Bone marrow (tissue), 2 donors: ENCODE results near the gene FOXI1.

Experiments
- DNase-seq, 2 donors: peaks; one replicate each; lab custom pipeline; 2025; lab: John Stamatoyannopoulos, UW

The FOXI1 gene

GRCh38 chr5:170150713-170151096, 45.0 kb downstream of the FOXI1 start:
- no peak for DNase-seq

- DNase-seq = no peak
These were observed 45.6 kb downstream of the FOXI1 start for GRCh38 chr5:170151097-170151831.

GRCh38 chr5:170152767-170153166, 47.1 kb downstream of the FOXI1 start:
- no peak for DNase-seq

GRCh38 chr5:170154297-170154696, 48.6 kb downstream of the FOXI1 start:
- no peak for DNase-seq

- DNase-seq = no peak
These were observed 49.0 kb downstream of the FOXI1 start for GRCh38 chr5:170154744-170155143.

DNA sequence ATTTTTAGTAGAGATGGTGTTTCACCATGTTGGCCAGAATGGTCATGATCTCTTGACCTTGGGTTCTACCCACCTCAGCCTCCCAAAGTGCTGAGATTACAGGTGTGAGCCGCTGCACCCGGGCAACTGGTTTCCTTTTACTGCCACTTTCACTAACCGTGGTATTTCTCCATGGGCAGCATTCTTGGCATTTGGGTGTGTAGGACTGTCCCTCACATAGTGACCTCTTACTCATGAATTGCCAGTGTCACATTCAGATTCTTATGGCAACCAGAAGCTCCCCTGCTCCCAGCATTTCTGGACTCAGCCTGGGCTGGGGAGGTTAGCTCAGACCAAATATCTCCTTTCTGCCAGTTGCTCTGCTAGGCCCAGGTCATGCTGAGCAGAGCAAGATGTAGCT, 50.1 kb downstream of the FOXI1 start:
- no peak for DNase-seq

DNA sequence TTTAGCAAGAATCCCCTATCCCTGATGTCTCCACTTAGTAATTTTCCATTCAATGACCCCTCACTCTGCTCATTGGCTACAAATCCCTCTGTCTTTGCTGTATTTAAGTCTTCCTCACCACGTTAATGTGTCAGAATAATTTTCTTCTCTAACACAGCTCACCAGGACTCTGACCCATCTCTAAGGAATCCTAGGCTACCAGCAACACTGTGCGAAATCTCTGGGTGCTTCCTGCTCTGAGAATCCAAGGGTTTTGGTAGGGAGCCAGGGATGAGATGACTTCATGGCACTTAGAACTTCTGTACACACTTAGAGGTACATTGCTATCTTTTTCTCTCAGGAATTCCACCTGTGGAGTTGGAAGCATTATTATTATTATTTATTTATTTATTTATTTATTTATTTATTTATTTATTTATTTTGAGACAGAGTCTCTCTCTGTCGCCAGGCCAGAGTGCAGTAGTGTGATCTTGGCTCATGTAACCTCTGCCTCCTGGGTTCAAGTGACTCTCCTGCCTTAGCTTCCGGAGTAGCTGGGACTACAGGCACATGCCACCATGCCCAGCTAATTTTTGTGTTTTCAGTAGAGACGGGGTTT, 53.5 kb downstream of the FOXI1 start:
- DNase-seq = no peak
